ENCODE measurements around the gene ADSS1.

The ADSS1 gene

DNA sequence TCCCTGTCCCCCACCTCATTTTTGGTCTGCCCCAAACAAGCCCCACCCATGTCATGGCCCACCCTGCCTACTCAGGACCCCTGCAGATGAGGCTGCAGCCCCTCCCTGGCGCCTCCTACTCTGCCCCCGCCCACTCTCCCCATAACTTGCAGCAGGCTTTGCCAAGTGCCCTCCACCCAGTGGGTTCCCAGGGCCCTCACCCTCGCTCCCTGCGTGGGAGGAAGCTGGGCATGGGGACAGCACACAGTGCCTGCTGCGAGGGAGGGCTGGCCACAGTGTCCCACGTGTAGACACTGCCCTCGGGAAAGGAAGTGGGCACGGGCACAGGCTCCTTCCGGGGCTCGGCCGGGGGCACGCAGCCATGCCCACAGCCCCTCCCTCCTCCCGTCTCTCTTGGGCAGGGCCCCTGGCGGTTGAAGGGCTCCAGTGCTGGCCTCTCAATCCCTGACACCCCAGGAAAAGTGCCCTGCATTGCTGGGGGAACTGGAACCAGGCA lies 62.1 kb downstream of the ADSS1 start:
- Mint-ChIP-seq H3K4me1 (ENCODE audit: low read depth) (peaks cover 13% of the 10 kb centered on the region), H3K36me3 (no peaks in the 10 kb centered on the region), H3K9me3 (ENCODE audit: low read depth) (no peaks in the 10 kb centered on the region), H3K27me3 (no peaks in the 10 kb centered on the region), H3K4me3 (no peak overlapping the region), H3K27ac (no peak overlapping the region)

DNA sequence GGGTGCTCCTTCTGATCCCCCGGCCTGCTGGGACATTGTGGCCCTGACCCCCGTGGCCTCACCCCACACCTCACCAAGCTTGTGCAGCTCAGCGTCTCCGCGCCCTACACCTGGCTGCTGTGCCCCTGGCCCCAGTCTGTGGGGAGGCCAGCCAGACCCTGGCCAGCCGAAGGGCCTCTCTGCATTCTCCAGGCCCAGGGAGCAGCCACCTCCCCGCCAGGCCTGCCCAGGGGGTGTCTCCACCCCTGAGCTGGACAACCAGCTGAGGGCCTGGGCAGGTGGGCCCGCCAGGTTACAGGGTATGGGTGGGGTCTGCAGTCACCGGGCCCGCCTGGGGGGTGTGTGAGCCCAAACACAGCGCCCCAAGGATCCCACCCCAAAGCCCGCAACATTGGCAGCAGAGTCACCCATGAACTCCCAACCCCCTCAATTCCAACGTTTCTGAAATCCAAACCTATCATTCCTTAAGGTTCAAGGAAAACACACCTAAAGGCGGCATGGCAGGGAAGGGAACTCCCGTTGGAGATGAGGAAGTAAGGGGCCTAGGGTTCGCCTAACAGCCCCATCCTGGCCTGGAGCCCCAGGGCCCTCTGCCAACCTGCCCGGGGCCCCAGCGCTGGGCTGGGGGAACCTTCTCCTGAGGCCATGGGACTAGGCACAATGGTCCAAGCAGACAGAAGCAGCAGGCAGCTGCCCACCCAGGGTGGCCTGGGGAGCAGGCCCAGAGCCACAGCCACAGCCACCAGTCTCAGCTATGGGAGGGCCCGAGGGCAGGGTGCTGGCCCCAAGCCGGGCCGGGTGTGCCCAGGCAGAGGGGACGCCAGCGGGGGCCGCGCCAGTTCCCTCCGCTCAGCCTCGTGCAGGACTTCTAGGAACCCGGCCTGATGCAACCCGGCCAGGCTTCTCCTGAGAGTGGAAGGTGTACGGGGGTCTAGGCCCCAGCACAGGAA lies 63.0 kb downstream of the ADSS1 start:
- Mint-ChIP-seq H3K4me3 (no peak overlapping the region), H3K27ac (no peak overlapping the region), H3K4me1 (ENCODE audit: low read depth) (peaks cover 16% of the 10 kb centered on the region), H3K27me3 (no peaks in the 10 kb centered on the region), H3K9me3 (ENCODE audit: low read depth) (no peaks in the 10 kb centered on the region), H3K36me3 (no peaks in the 10 kb centered on the region)

DNA sequence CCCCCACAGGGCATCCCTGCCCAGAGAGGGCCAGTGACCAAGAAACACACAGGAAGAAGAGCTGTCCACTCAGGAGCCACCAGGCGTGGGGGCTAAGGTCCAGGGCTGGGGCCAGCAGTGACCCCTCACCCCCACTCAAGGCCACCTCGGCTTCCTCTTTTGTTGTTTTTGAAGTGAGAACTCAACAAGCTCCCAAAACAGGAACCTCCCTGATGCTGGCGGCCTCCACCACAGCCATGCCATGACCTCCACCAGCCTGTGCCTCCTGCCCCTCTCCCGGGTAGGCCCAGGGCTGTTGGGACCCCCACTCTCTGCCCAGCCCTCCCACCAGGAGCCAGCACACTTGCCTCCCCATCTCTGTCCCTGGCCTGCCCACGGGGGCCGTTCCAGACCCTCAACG lies 63.7 kb downstream of the ADSS1 start:
- Mint-ChIP-seq H3K27me3 (no peaks in the 10 kb centered on the region), H3K36me3 (no peaks in the 10 kb centered on the region), H3K4me1 (ENCODE audit: low read depth) (peaks cover 17% of the 10 kb centered on the region), H3K4me3 (no peak overlapping the region), H3K9me3 (ENCODE audit: low read depth) (no peaks in the 10 kb centered on the region), H3K27ac (no peak overlapping the region)

DNA sequence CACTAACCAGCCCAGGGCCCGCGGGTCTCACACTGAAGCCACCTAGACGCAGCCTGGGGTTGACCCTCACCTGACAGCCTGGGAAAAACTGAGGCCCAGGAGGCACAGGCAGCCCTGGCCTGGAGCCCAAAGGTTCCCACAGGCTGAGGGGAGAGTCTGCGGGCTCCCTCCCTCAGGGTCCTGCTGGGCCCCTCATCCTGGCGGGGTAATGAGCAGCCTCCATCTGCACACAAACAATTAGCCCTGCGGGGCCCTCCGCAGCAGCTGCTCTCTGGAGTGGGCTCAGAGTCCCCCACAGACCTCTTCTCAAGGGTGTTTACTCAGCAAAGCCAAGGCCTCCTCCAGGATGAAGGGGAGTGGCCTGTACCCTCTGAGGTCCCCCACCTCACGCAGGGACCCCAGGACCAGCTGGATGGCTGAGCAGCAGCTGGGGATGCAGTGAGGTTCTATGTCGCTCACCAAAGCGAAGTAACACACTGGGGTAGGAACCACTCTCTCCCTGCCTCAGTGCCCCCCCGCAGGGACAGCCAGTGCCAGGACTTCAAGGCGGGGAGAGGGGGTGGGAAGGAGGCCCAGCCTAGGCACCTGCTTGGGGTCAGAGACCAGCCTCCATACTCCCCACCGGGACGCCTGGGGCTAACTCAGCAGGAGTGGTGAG lies 64.3 kb downstream of the ADSS1 start:
- no peaks in the 10 kb centered on the region for H3K36me3 Mint-ChIP-seq
- no peaks in the 10 kb centered on the region for H3K9me3 Mint-ChIP-seq (ENCODE audit: low read depth)
- peaks cover 22% of the 10 kb centered on the region for H3K4me1 Mint-ChIP-seq (ENCODE audit: low read depth)
- no peak overlapping the region for H3K4me3 Mint-ChIP-seq
- no peak overlapping the region for H3K27ac Mint-ChIP-seq
- H3K27me3 Mint-ChIP-seq = no peaks in the 10 kb centered on the region

DNA sequence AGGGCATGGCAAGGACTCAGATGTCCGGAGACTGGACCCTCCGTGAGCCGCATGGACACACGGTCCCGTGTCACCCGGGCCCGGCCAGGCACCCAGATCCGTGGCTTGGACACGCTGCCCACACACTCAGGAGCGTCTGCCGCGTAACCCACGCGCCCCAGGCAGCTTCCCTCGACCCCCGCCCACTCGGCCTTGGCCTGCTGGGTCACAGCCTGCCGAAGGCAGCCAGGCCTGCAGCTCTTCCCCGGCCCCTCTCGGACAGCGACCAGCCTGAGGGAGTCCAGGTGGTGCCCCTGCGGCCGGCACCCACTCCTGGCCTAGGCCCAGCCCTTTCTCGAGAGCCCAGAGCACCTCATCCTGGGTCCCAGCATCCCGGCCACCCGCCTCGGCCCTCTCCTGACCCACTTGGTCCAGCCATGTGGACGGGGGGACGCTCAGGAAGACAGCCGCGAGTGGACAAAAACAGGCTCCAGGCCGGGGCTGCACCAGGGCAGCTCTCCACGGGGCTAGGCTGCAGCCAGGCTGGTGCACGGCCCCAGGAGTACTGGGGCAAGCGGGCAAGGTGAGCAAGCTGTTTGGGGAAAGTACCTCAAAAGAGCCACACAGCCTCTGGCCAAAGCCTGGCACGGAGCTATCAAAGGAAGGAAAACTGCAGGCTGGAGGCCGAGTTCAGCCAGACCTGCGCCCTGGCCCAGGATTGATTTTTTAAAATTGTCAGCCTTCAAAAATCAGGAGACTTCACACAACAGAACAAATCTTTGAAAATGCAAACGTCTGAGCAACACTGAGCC lies 65.0 kb downstream of the ADSS1 start:
- no peaks in the 10 kb centered on the region for H3K36me3 Mint-ChIP-seq
- H3K9me3 Mint-ChIP-seq (ENCODE audit: low read depth) = no peaks in the 10 kb centered on the region
- H3K4me3 Mint-ChIP-seq = no peak overlapping the region
- H3K27me3 Mint-ChIP-seq = no peaks in the 10 kb centered on the region
- H3K27ac Mint-ChIP-seq = no peak overlapping the region
- H3K4me1 Mint-ChIP-seq (ENCODE audit: low read depth) = peaks cover 30% of the 10 kb centered on the region

DNA sequence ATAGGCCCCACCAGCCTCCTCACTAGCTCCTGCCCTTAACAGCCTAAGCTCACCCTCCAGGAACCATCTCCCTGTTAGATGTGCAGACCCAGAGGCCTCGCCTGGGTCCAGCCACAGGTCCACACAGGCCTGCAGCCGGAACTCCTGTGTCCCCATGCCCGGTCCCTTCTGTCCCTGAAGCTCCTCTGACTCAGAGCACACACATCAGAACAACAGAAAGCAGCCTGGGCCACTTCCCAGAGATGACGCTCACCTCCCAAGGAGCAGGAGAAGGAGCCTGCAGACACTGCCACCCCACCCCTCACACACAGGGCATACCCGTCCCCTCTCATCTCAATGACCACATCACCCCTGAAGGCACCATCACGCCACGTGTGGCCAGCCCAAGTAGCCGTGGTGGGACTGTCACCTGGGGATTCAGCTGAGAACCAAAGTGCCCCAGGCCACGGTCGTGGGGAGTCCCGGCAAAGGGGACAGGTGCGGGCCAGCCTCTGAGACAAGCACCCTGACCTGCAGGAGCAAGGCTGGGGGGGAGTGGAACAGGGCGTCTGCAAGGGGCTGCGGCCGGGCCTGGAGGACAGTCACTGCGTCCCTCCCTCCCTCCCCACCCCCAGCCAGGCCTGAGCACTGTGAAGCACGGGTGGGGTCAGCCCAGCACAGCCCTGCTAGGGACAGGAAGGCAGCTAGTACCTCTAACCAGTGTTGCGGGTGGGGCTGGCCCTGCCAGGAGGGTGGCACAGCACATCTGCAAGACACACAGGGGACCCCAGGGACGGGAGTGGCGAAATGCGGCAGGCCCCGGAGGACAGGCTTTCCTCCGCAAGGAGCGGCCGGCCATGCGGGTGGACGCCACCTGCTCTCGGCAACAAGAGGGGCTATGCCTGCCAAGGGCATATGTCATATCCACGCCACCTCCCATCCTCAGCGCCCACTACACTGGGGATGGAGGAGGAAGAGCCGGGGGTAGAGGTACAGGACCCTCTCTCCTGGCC lies 66.0 kb downstream of the ADSS1 start:
- Mint-ChIP-seq H3K4me3 (no peak overlapping the region), H3K27me3 (no peaks in the 10 kb centered on the region), H3K27ac (no peak overlapping the region), H3K4me1 (ENCODE audit: low read depth) (peaks cover 36% of the 10 kb centered on the region), H3K36me3 (no peaks in the 10 kb centered on the region), H3K9me3 (ENCODE audit: low read depth) (no peaks in the 10 kb centered on the region)

DNA sequence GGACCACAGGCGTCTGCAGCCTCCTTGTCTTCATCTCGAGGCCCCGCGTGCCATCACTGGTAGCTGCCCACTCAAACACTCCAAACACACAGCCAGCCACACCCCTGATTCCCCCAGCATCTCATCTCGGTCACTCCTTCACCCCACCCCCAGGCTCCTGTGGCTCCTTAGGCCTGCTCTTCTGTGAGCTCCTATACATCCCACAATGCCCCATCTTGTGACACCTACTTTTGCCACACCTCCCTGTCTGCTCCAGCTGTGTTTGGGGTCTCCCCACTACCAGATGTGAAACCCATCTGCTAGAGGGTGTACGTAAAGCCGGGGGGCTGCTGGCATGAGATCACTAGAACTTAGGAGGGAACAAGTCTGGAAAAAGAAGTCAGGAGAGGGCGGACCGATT lies 67.4 kb downstream of the ADSS1 start:
- Mint-ChIP-seq H3K27me3 (no peaks in the 10 kb centered on the region), H3K4me1 (ENCODE audit: low read depth) (peaks cover 37% of the 10 kb centered on the region), H3K27ac (no peak overlapping the region), H3K9me3 (ENCODE audit: low read depth) (no peaks in the 10 kb centered on the region), H3K4me3 (no peak overlapping the region), H3K36me3 (no peaks in the 10 kb centered on the region)

DNA sequence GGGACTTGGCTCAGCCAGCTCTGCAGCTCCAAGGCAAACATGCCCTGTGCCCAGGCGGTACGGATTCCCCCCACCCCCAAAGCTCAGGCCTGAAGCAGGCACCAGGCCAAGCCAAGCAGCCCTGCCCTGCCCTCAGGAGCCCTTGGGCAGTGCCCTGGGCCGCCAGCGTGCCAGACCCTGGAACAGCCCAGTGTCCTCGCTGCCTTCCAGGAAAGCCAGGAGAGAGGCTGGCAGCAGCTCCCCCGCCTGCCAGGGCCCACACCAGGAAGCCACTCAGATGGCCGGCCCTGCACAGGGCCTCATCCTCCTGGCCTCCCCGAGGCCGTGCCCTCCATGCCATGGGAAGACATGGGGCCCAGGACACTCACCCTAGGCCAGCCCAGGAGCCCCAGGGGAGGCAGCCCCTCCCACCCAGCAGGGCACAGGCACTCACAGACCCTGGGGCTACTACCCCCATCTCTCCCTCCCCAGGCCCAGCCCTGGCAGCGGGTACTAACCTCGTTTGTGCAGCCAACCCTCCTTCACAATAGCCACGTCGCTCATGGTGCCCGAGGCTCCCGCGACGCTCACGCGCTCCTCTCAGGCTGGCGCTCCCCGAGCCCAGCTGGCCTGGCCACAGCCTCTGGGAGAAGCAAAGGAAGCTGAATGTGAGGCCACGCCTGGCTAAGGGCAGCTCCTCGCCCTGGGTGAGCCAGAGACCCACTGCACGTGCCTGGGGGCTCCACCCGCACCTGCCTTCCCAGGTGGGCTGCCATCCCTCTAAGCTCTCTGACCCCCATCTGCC lies 68.3 kb downstream of the ADSS1 start:
- Mint-ChIP-seq H3K9me3 (ENCODE audit: low read depth) (no peaks in the 10 kb centered on the region), H3K36me3 (no peaks in the 10 kb centered on the region), H3K4me3 (no peak overlapping the region), H3K27ac (no peak overlapping the region), H3K27me3 (no peaks in the 10 kb centered on the region), H3K4me1 (ENCODE audit: low read depth) (peaks cover 35% of the 10 kb centered on the region)

DNA sequence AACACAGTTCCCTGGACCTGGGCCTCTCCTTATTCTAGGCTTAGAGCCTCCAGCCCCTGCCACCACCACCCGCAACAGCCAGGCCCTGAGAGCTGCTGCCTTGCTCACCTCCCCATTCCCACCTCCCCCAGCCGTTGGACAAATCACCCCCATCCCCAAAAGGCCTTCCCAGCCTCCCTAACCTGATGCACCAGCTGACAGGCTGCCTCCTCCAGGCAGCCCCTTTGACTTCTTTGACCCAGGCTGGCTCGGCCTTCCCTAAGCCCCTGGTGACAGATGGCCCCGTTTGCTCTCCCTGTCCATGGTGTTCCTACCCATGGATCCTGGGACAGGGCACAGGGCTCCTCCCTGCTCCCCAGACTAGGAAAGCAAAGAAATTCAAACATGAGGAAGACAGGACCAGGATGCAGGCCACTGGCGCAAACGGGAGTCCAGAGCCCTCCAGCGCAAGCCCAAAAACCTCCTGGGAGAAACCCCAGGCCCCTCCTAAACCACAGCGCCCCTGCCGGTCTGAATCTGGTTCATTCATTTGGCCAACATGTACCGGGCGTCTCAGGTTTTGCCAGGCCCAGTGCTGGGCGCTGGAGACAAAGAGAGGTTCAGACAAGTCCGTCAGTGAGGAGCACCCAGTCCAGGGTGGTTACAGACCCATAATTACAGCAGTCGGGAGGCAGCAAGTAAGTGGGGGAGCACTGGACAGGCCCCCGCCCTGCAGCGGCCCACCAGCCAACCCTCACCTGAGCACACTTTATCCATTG lies 69.1 kb downstream of the ADSS1 start:
- no peak overlapping the region for H3K27ac Mint-ChIP-seq
- no peaks in the 10 kb centered on the region for H3K27me3 Mint-ChIP-seq
- H3K4me3 Mint-ChIP-seq = peak overlapping the region; percentile 91
- H3K36me3 Mint-ChIP-seq = no peaks in the 10 kb centered on the region
- no peaks in the 10 kb centered on the region for H3K9me3 Mint-ChIP-seq (ENCODE audit: low read depth)
- H3K4me1 Mint-ChIP-seq (ENCODE audit: low read depth) = peaks cover 33% of the 10 kb centered on the region

DNA sequence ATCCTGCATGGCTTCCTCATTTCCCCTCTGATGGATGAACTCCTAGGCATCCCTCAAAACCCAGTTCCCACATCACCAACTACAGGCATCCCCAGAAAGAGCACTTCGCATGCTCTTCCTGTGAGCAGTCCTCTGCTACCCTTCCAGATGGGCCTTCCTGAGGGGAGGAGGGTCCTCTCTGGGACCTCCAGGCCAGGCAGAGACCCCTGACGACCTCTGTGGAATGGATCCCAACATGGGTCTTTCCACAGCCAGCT lies 69.6 kb downstream of the ADSS1 start:
- Mint-ChIP-seq H3K36me3 (no peaks in the 10 kb centered on the region), H3K4me3 (peak overlapping the region; percentile 91), H3K27me3 (no peaks in the 10 kb centered on the region), H3K4me1 (ENCODE audit: low read depth) (peaks cover 37% of the 10 kb centered on the region), H3K27ac (peak overlapping the region; percentile 54), H3K9me3 (ENCODE audit: low read depth) (no peaks in the 10 kb centered on the region)

DNA sequence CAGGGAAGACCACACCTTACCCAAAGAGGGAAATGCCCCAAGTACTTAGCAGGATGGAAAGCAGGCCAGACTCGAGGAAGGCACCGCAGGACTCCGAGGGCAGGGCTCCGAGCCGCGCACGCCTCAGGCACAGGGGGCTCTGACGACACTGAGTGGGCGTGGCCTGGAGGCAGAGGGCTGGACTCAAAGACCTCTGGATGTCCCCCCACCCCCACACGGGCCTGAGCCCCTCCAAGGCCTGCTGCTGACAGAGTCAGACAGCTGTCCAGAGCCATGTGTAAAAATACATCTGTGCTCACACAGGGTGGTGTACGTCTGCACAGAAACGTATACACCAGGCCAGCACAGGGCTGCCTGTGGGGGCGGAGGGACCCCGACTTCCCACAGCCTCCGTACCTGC lies 70.1 kb downstream of the ADSS1 start:
- peaks cover 39% of the 10 kb centered on the region for H3K4me1 Mint-ChIP-seq (ENCODE audit: low read depth)
- H3K27ac Mint-ChIP-seq = peak overlapping the region; percentile 83
- H3K36me3 Mint-ChIP-seq = no peaks in the 10 kb centered on the region
- no peaks in the 10 kb centered on the region for H3K9me3 Mint-ChIP-seq (ENCODE audit: low read depth)
- no peaks in the 10 kb centered on the region for H3K27me3 Mint-ChIP-seq
- peak overlapping the region; percentile 91 for H3K4me3 Mint-ChIP-seq

DNA sequence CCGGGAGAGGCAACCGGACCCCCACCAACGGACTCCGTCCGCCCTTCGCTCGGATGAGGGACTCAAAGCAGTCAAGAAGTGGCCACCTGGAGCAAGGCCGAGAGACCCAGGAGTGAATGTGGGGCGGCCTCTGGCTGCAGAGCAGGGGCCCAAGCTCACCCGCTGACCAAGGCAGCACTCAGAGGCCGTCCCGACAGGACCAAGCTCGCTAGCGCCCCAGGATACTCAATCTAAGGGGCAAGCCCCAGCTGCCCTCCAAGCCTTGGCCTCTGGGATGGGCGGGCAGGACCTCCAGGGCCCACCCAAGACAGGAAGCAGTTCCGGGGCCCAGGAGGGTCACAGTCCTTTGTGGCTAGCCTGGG lies 70.6 kb downstream of the ADSS1 start:
- Mint-ChIP-seq H3K27ac (peak overlapping the region; percentile 83), H3K36me3 (no peaks in the 10 kb centered on the region), H3K4me3 (peak overlapping the region; percentile 91), H3K4me1 (ENCODE audit: low read depth) (peaks cover 41% of the 10 kb centered on the region), H3K27me3 (no peaks in the 10 kb centered on the region), H3K9me3 (ENCODE audit: low read depth) (no peaks in the 10 kb centered on the region)
